ENCODE data around the gene HEATR5B.
"Not testable (repeated sequence)": the region's sequence is repeated elsewhere in the genome, so short reads cannot be mapped to it uniquely, and the experiment has no call there.

HEATR5B gene

GRCh38 chr2:36976065-36976464 is 108.1 kb downstream of the HEATR5B start:
- no peak for DNase-seq

DNA sequence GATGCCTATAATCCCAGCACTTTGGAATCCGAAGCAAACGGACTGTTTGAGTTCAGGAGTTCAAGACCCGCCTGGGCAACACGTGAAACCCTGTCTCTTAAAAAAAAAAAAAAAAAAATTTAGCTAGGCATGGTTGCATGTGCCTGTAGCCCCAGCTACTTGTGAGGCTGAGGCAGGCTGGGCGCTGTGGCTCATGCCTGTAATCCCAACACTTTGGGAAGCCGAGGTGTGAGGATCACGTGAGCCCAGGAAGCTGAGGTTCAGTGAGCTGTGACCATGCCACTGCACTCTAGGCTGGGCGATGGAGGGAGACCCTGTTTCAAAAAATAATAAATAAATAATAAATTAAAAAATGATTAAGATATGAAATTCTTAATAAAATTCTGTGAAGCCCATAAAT is 108.9 kb downstream of the HEATR5B start:
- no peak for DNase-seq

GRCh38 chr2:36973320-36973719 is 110.9 kb downstream of the HEATR5B start:
- no peak for DNase-seq

DNA sequence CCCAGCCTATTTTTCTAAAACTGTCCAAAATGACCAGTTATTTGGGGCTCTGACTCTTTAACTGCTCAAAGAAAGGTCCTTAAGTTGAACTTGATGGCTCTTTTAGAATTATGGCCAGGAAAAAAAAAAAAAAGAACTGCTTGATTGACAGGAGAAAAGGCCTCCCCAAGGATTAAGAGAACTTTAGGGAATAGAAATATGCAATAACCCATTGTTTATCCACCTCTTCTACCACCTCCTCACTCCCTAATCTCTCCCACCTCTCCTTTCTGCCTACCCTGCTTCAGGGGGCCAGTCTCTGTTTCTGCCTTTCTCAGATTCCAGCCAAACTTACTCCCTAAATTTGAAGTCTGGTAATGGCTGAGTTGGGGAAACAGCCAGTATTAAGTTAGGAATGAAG is 112.2 kb downstream of the HEATR5B start:
- no peak for DNase-seq

DNA sequence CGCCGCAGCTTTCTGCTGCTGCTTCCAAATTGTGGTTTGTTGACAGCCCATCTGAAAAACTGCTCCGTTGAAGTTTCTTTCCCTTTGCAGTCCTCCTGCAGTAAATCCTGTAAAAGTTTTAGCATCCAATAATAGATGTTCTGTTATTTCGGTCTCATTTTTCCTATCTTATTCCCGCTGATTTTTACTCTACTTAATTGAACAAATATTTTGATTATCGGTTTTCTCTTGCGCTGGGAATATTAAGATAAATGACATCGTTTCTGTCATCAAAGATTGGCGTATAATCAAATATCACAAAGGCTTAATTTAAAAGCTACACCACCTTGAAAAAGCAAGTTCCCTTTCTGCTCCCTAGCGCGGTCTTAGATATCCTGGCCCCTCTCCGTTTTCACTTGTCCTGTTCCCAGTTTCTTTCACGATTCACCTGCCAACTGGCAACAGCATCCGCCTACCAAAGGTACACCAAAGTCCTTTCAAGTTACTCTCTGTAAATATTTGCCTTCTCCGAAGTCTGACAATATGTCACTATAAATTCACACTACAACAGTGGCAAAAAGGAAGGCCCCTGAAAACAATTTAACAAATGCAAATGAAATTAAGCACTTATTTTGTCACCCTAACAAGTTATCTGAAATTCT is 116.8 kb downstream of the HEATR5B start:
- no peak for DNase-seq

DNA sequence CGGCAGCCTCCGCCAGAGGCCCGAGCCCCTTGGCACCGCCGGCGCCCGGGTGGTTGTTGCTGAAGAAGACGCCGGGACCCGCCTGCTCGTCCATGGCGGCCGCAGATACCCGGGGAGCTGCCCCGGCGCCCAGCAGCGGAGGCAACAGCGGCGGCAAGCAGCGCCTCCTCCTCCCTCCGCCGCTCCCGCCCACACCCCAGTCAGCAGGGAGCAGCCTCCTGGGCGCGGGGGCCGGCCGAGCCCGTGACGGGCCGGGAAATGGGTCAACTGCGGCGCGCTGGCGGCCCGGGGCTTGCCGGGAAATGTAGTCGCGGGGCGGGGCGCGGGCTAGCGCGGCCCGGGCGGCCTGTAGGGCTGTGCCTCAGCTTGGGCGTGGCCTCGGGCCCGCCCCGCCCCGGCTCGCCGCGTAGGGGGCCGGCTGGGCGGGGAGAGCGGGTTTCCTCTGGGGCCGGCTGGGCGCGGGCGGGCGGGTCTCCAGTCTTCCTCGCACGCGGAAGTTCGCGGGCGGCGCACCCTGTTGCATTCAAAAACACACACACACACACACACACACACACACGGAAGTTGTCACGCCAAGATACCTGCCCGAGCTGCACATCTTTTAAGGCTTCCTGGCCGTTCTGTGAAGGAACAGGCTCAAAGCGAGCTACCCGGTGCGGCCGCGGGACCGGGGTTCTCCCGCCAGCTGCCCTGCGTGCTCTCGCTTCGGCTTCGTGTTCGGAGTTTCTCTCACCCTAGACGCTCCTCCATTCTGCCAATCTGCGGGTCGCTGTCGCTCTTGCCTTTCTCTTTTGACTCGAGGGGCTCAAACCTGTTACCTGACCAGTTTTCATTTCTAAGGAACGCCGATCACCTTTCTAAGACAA is 117.6 kb downstream of the HEATR5B start, which contains the start of gene STRN:
STRN (minus strand) TSS at position 167 of the 866 bp plus-strand sequence; CDS start at position 94, 73 bp downstream.
- DNase-seq, result peak; percentile 91

DNA sequence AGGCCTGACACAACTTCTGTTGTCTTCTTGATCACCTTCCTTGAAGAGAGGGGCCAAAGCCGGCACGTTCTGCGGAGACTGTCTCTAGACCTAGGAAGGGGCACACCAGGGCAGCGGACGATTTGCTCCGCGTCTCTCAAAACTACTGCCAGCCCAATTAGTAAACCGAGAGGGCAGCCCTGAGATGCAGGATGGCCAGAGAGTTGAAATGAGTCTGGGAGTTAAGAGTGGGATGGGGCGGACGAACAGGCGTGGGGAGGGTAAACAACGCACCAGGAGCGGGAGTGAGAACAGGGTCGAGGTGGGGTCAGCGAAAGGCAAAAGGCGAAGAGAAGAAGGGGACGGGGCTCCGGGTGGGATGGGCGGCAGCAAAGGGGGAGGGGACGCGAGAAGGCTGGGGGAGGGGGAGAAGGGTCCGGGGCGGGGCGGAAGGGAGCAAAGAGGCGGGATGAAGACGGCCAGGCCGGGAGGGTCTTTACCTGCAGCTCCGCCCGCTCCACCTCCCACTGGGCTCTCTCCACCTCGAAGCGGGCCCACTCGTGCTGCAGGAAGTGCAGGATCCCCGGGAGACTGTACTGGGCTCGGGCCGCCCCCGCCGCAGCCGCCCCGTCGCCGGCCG is 118.3 kb downstream of the HEATR5B start:
- peak; percentile 40 for DNase-seq

GRCh38 chr2:36965206-36965605 is 119.0 kb downstream of the HEATR5B start:
- no peak for DNase-seq

DNA sequence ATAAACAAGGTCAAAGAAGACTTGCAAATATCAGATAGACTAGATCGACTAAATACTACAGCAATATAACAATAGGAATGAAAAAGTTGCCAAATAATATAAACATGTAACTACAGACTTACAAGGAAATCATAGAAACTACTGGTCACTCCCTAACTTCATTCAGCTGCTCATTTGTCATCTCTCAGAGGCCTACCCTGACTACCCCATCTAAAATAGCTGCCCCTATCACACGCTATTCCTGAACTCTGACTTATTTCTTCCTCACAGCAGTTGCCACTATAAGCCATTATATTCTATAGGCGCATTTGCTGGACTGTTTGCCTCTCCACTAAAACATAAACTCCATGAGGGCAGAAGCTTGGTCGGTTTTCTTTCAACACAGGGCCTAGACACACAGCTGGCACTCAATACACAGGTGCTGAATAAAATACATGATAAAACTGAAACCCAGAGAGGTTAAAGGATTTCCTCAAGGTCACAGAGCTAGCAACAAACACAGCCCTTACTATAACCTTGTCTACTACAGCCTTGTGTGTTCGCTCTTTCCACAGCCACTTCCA is 119.6 kb downstream of the HEATR5B start:
- DNase-seq, result no peak

GRCh38 chr2:36963734-36964133 is 120.4 kb downstream of the HEATR5B start:
- no peak for DNase-seq

DNA sequence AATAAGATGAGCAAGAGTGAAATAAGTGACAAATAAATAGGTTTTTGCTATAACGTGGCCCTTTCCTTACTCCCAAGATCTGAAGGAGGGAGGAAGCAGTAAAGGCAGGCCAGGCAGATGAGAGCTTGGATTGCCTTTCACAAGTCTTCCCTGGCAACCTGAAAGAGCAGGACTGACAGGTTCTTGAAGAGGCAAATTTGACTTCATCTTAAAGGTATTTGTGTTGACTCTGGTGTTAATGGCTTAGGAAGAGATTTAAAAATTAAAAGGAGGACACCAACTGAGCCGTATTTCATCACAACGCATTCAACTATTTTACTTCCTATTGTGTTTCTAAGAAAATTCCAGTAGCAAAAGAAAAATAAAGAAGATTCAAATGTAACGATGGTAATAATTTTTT is 121.1 kb downstream of the HEATR5B start:
- no peak for DNase-seq

DNA sequence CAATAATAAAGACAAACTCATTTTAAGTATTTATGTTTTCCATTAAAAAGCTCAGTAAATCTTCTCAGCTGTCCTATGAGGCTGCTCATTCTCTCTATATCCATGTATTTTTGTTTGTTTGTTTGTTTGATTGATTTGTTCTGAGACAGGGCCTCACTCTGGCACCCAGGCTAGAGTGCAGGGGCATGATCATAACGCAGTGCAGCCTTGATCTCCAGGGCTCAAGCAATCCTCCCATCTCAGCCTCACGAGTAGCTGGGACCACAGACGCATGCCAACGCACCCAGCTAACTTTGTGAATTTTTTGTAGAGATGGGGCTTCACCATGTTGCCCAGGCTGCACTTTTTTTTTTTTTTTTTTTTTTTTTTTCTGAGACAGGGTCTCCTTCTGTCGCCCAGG is 123.4 kb downstream of the HEATR5B start:
- no peak for DNase-seq

DNA sequence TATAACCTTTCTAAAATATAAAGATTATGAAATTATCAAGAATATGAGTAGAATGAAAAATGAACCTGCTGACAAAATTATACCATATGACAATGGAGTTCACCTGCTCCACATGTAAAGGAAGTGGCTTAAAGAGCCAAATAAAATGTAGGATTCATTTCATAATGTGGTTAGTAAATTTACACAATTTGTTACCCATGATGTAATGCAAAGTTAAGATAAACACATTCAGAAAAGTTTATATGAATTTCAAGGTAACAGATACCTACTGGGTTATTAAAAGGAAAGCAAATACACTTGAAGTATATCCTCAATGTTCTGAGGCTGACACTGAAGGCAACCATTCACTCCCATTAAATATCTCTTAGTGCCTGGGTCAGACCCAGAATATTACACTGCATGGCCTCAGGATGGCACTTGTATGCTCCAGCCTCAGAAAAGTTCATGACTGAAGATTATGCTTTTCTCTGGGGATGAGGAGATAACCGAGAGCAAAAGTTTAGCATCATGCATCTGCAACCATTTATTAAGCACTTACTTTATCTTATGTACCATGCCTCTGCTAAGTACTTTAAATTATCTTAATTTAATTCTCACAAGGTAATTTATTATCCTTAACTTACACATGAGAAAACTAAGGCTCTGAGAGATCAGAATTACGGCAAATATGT is 124.0 kb downstream of the HEATR5B start:
- no peak for DNase-seq

DNA sequence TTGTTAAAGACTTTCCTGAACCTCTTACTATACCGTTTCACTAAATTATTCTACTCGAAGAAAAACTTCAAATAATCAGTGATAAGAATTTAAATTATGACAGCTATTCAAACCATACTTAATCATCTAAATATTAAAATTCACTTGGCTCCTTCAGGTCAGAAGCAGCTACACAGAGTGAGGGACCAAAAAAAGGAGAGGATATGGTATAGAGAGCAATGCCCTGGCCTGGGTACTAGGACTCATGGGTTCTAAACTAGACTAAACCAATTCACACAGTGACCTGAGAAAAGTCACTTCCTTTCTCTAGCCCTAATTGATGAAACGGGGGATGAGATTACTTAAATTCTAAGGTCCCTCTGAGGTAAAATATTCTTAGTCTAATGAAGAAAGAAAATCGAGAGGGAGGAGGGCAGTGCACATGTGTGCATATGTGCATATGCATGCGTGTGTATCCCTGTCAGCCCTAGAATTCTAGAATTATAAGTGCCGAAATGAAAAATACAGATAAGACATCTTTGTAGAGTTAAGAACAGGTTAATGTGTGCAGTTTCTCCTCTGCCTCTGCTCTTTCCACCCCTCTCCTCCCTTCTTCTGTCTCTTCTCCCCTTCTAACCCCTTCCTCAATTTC is 129.1 kb downstream of the HEATR5B start:
- no peak for DNase-seq

GRCh38 chr2:36952748-36953197 is 131.4 kb downstream of the HEATR5B start:
- no peak for DNase-seq

GRCh38 chr2:36951574-36951973 is 132.6 kb downstream of the HEATR5B start:
- DNase-seq, result no peak

DNA sequence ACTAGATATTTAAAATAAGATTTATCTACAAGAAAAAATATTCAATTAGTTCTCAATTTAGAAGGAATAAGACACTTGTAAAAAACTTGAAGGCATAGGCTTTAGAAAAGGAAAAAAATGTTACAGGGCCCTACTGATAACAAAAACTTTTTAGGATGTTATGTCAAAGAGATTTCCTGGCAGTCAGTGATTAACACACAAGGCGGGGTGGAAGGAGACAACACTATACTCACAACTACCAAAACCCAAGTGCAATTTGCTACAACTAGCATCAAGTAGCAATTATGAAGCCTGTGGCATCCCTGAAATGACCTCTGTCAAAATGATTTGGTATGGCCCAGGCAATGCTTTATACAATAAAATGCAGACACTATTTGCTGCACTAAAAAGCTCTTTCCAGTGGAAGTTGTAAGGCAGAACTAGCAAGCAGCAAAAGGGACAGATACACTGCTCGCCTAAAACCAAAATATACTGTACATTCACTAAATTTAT is 133.1 kb downstream of the HEATR5B start:
- no peak for DNase-seq

GRCh38 chr2:36949845-36950244 is 134.3 kb downstream of the HEATR5B start:
- DNase-seq, result no peak

DNA sequence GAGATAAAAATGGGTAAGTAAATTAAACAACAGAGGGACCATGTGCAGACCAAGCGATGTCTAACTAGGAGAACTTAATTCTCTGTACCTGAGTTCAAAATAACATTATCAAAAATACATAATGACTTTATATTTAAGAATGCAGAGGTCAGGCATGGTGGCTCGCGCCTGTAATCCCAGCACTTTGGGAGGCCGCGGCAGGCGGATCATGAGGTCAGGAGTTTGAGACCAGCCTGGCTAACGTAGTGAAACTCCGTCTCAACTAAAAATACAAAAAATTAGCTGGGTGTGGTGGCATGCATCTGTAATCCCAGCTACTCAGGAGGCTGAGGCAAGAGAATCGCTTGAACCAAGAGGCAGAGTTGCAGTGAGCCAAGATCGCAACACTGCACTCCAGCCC is 138.9 kb downstream of the HEATR5B start:
- not testable (repeated sequence) for DNase-seq

DNA sequence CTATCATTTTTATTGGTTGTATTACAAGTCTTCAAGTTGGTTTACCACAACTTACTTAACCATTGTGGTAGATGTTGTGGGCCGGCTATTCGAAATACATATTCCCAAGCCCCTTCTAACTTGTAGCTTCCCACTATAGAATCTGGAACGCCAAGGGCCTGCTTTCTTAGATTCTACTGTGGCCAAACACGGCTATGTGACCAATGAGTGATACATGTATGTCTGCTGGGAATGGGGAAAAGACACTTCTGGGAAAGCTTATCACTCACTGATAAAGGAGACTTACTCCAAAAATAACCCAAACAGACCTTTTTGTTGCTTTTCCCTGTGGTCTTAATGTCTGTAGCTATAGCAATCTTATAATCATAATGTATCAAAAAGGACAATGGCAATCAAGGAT is 142.3 kb downstream of the HEATR5B start:
- DNase-seq, result no peak

GRCh38 chr2:36936526-36936925 is 147.6 kb downstream of the HEATR5B start:
- not testable (repeated sequence) for DNase-seq

- DNase-seq, result not testable (repeated sequence)
Observed at GRCh38 chr2:36931688-36932087, 152.5 kb downstream of the HEATR5B start.
